Measurements from ENCODE around the gene NKX1-1.

The NKX1-1 gene

GRCh38 chr4:1370321-1371124, 35.7 kb downstream of the NKX1-1 start:
- no peak for DNase-seq

- no peak for DNase-seq
Observed at GRCh38 chr4:1369479-1370079, 36.7 kb downstream of the NKX1-1 start.

- no peak for DNase-seq
Observed at GRCh38 chr4:1369091-1369450, 37.2 kb downstream of the NKX1-1 start.

- no peak for DNase-seq
Observed at GRCh38 chr4:1368421-1369090, 37.7 kb downstream of the NKX1-1 start.

GRCh38 chr4:1367936-1368289, 38.3 kb downstream of the NKX1-1 start:
- no peak for DNase-seq

GRCh38 chr4:1367230-1367935, 38.9 kb downstream of the NKX1-1 start:
- no peak for DNase-seq

- no peak for DNase-seq
Observed at GRCh38 chr4:1366371-1367229, 39.6 kb downstream of the NKX1-1 start.

GRCh38 chr4:1365271-1366178, 40.7 kb downstream of the NKX1-1 start:
- no peak for DNase-seq

GRCh38 chr4:1364748-1365147, 41.5 kb downstream of the NKX1-1 start:
- DNase-seq, result no peak

- no peak for DNase-seq
Observed at GRCh38 chr4:1364217-1364616, 42.0 kb downstream of the NKX1-1 start.

- DNase-seq, result no peak
Observed at GRCh38 chr4:1363513-1363912, 42.7 kb downstream of the NKX1-1 start.

- no peak for DNase-seq
Observed at GRCh38 chr4:1362521-1362920, 43.7 kb downstream of the NKX1-1 start.

GRCh38 chr4:1362046-1362445, 44.2 kb downstream of the NKX1-1 start:
- no peak for DNase-seq

GRCh38 chr4:1361431-1361830, 44.8 kb downstream of the NKX1-1 start:
- no peak for DNase-seq

GRCh38 chr4:1360423-1361283, 45.6 kb downstream of the NKX1-1 start:
- DNase-seq, result no peak

- no peak for DNase-seq
Observed at GRCh38 chr4:1359976-1360375, 46.3 kb downstream of the NKX1-1 start.

- DNase-seq, result no peak
Observed at GRCh38 chr4:1359144-1359501, 47.1 kb downstream of the NKX1-1 start.

- DNase-seq, result no peak
Observed at GRCh38 chr4:1358421-1359143, 47.7 kb downstream of the NKX1-1 start.

- no peak for DNase-seq
Observed at GRCh38 chr4:1357356-1358248, 48.6 kb downstream of the NKX1-1 start.
